ENCODE measurements around the gene TMEM158. TPM values are rescaled to one million over a fixed set of nuclear protein-coding genes. Genes with fewer than 3 reads are reported as not detected.
A peak's percentile ranks its signal among the peaks of the same experiment; 100 is the strongest.

The TMEM158 gene
- total RNA-seq, 1 experiment from 2014 or later: 7.3 TPM

GRCh38 chr3:45178183-45179023 lies 47.7 kb downstream of the TMEM158 start:
- TF ChIP-seq REST (IDR thresholded peaks at IDR 0.05; ENCODE audit: insufficient read depth in 1 of 2, low read depth in 2 of 2, low read length in 1 of 2) (no peak), SIN3A (IDR thresholded peaks at IDR 0.05; ENCODE audit: borderline replicate concordance, insufficient read depth, low read depth, low read length) (no peak), CTCF (IDR thresholded peaks at IDR 0.05) (no peak), TCF7L2 (IDR thresholded peaks at IDR 0.05; ENCODE audit: low read depth, low read length) (no peak), POLR2AphosphoS5 (IDR thresholded peaks at IDR 0.05; ENCODE audit: low read depth, low read length) (no peak)
- peak; percentile 85 for ATAC-seq
- POLR2A ChIA-PET: no interaction called here
- no peak for DNase-seq (ENCODE audit: low read depth, low spot score)
- Histone ChIP-seq H3K9me3 (ENCODE audit: control insufficient read depth, insufficient read depth, low read depth, low read length) (no peaks in the 10 kb centered on the region), H3K36me3 (ENCODE audit: control insufficient read depth, insufficient read depth, low read length) (no peaks in the 10 kb centered on the region), H3K27me3 (ENCODE audit: control insufficient read depth, insufficient read depth, low read length) (no peaks in the 10 kb centered on the region), H3K4me3 (ENCODE audit: low read depth in 2 of 2, low read length in 2 of 2) (no peak overlapping the region), H3K27ac (ENCODE audit: low read length) (peak overlapping the region; percentile 48), H3K4me1 (ENCODE audit: control insufficient read depth, insufficient read depth, low read length) (peaks cover 10% of the 10 kb centered on the region)
- CTCF ChIA-PET: interaction anchor here (0.5 to 0.6 kb wide), 2 partner anchors 11 to 200 kb away, joined by 3 to 10 read pairs; no protein-coding TSS in a partner anchor
- intact Hi-C loops (cut with micrococcal nuclease; ENCODE audit: unreplicated experiment): no loop called here
- in situ Hi-C loops (cut with HindIII; ENCODE audit: low pct_unique_long_range_greater_than_20kb, low sequenced_read_pairs): no loop called here
- BruUV-seq (replicated peaks): no TSS peak

- BruUV-seq (replicated peaks): no TSS peak
- Histone ChIP-seq H3K4me1 (ENCODE audit: control insufficient read depth, insufficient read depth, low read length) (peaks cover 10% of the 10 kb centered on the region), H3K4me3 (ENCODE audit: low read depth in 2 of 2, low read length in 2 of 2) (no peak overlapping the region), H3K36me3 (ENCODE audit: control insufficient read depth, insufficient read depth, low read length) (no peaks in the 10 kb centered on the region), H3K9me3 (ENCODE audit: control insufficient read depth, insufficient read depth, low read depth, low read length) (no peaks in the 10 kb centered on the region), H3K27ac (ENCODE audit: low read length) (no peak overlapping the region), H3K27me3 (ENCODE audit: control insufficient read depth, insufficient read depth, low read length) (no peaks in the 10 kb centered on the region)
- TF ChIP-seq SIN3A (IDR thresholded peaks at IDR 0.05; ENCODE audit: borderline replicate concordance, insufficient read depth, low read depth, low read length): no peak
- no peak for TF ChIP-seq TCF7L2 (IDR thresholded peaks at IDR 0.05; ENCODE audit: low read depth, low read length)
- no peak for TF ChIP-seq POLR2AphosphoS5 (IDR thresholded peaks at IDR 0.05; ENCODE audit: low read depth, low read length)
- TF ChIP-seq REST (IDR thresholded peaks at IDR 0.05; ENCODE audit: insufficient read depth in 1 of 2, low read depth in 2 of 2, low read length in 1 of 2): no peak
- TF ChIP-seq CTCF (IDR thresholded peaks at IDR 0.05): no peak
- DNase-seq (ENCODE audit: low read depth, low spot score): no peak
- CTCF ChIA-PET: interaction anchor here (0.8 kb wide), 1 partner anchor 13 kb away, joined by 3 read pairs; no protein-coding TSS in a partner anchor
- intact Hi-C loops (cut with micrococcal nuclease; ENCODE audit: unreplicated experiment) (no loop called here), in situ Hi-C loops (cut with HindIII; ENCODE audit: low pct_unique_long_range_greater_than_20kb, low sequenced_read_pairs) (no loop called here)
- POLR2A ChIA-PET: no interaction called here
- no peak for ATAC-seq
These were observed 49.2 kb downstream of the TMEM158 start for GRCh38 chr3:45176912-45177311.

Data from Panc1 (cell line).